Activated CD8-positive, alpha-beta memory T cell treated with anti-CD3 and anti-CD28 coated beads for 36 hours (primary cell): ENCODE results near the gene S100A2. TPM values are rescaled to one million over a fixed set of nuclear protein-coding genes. Genes with fewer than 3 reads are reported as not detected.
"Not testable (repeated sequence)": the region's sequence is repeated elsewhere in the genome, so short reads cannot be mapped to it uniquely, and the experiment has no call there.

Experiments used
- CTCF ChIA-PET: fragments of 350-600 bp; sonication (Branson Sonifier 250); formaldehyde crosslinking; loops from one replicate; lab custom pipeline; 2021; ENCODE audit warnings: antibody characterized with exemption; lab: Charles Lee
- POLR2A ChIA-PET: fragments of 350-600 bp; sonication (Branson Sonifier 250); formaldehyde crosslinking; loops from one replicate; lab custom pipeline; 2021; ENCODE audit warnings: antibody characterized with exemption; lab: Charles Lee
- total RNA-seq, 2 experiments: library from RNA; stranded (reverse); gene quantifications; one replicate each; pipeline ENCODE4 v1.2.3, GENCODE V29; 2021

Gene S100A2
- total RNA-seq, 2 experiments from 2014 or later: 1.2 to 1.6 TPM

- CTCF ChIA-PET: interaction anchor here (0.6 to 5.6 kb wide), 10 partner anchors 10 to 198 kb away, joined by 3 to 124 read pairs (median 6); partner anchors contain the start of genes S100A2, S100A4 and S100A5
- POLR2A ChIA-PET: interaction anchor here (0.7 to 3.1 kb wide), 4 partner anchors 13 to 103 kb away, joined by 3 to 23 read pairs (median 12); partner anchors contain the start of genes CHTOP and S100A4
These were observed 34.0 kb downstream of the S100A2 start for GRCh38 chr1:153531638-153532037.

- CTCF ChIA-PET: interaction anchor here (1.0 kb wide), 2 partner anchors 17 to 19 kb away, joined by 3 read pairs; no protein-coding TSS in a partner anchor
- POLR2A ChIA-PET: no interaction called here
These were observed 38.0 kb downstream of the S100A2 start for GRCh38 chr1:153527683-153528040.

DNA sequence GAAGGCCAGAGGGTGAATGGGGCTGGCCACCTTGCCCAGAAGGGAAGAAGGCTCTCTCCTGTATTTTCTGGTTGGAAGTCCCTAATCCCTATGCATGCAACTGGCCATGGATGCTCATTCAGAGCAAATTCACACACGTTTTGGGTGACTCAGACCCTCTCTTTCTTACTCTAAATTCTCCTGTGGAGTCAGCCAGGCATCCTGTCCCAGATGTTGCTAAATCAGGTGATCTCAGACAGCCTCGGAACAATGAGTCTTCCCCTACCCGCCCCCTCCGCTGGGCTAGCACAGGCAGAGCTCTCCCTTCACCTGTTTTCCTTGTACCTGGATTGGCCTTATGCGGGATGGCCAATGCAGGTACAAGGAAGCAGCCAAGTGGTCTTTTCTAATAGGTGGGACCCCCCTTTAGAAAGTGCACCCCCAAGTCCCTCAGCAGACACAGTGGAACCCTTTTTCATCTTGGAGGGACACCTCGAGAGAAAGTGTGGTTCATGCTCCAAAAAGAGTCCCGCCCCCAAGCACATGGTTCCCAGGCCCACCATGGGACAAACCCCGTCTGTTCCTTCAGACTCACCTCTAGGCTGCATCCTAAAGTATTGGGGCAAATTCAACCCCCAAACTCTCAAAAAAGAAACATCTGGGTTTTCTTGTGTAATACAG lies 38.5 kb downstream of the S100A2 start:
- POLR2A ChIA-PET: no interaction called here
- CTCF ChIA-PET: interaction anchor here (1.0 kb wide), 2 partner anchors 16 to 41 kb away, joined by 3 read pairs; no protein-coding TSS in a partner anchor

DNA sequence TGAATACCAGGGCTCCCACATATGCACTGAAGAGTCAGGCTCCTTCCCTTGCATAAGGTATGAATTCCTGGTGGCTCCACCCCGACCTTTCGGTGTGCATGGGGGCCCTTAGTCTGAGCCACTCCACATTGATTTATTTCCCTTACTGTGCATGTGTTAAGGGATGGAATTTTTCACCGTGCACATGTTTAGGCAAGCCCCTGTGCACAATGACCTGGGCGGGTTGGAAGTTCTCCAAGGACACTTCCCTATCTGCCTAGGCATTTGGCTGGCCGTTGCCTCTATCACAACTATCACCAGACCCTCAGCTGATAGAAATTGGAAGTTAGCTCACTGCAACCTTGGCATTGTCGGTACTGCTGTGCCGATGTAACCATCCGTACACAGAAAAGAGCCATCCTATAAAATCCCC lies 39.5 kb downstream of the S100A2 start:
- CTCF ChIA-PET: interaction anchor here (0.7 to 2.4 kb wide), 3 partner anchors 15 to 42 kb away, joined by 3 to 8 read pairs (median 3); partner anchors contain the start of gene S100A2
- POLR2A ChIA-PET: no interaction called here

DNA sequence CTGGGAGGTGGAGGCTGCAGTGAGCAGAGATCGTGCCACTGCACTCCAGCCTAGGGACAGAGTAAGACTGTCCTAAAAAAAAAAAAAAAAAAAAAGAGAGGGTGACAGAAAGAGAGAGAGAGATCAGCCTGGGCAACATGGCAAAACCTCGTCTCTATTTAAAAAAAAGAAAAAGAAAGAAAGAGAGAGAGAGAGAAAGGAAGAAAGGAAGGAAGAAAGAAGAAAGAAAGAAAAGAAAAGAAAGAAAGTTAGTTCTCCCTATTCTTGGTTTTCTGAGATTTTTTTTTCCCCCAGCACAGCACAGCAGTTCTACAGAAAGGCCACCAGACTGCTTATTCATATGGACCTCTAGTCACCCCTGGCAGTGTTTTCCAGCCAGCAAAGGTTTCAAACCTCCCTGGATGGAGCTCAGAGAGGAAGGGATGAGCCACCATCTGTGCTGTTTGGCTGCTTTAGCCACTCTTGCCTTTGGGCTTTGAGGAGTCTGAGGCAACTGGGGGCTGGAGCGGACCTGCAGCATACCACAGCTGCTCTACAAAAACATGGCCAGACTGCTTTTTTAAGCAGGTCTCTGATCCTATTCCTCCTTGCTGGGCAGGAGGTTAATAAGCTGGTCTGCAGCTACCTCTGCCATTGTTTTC lies 40.4 kb downstream of the S100A2 start:
- POLR2A ChIA-PET: interaction anchor here (0.6 kb wide), 1 partner anchor 46 kb away, joined by 12 read pairs; no protein-coding TSS in a partner anchor

DNA sequence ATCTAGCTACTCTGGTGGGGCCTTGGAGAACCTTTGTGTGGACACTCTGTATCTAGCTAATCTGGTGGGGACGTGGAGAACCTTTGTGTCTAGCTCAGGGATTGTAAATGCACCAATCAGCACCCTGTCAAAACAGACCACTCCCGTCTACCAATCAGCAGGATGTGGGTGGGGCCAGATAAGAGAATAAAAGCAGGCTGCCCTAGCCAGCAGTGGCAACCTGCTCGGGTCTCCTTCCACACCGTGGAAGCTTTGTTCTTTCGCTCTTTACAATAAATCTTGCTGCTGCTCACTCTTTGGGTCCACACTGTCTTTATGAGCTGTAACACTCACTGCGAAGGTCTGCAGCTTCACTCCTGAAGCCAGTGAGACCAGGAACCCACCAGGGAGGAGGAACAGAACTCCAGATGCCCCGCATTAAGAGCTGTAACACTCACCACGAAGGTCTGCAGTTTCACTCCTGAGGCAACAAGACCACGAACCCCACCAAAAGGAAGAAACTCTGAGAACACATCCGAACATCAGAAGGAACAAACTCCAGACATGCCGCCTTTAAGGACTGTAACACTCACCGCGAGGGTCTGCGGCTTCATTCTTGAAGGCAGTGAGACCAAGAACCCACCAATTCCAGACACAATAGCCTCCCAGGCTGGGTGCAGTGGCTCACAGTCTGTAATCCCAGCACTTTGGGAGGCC lies 43.1 kb downstream of the S100A2 start:
- POLR2A ChIA-PET: interaction anchor here (0.9 kb wide), 1 partner anchor 112 kb away, joined by 3 read pairs; no protein-coding TSS in a partner anchor

More for the DNA sequence above, 40.4 kb downstream of the S100A2 start:
- CTCF ChIA-PET: interaction anchor here (0.7 to 2.4 kb wide), 3 partner anchors 14 to 44 kb away, joined by 3 to 8 read pairs (median 4); partner anchors contain the start of gene S100A2

GRCh38 chr1:153521808-153522207 lies 43.8 kb downstream of the S100A2 start:
- ChIA-PET CTCF (interaction anchor here (1.1 to 1.8 kb wide), 3 partner anchors 10 to 12 kb away, joined by 3 to 8 read pairs (median 6); no protein-coding TSS in a partner anchor), POLR2A (interaction anchor here (0.9 kb wide), 1 partner anchor 113 kb away, joined by 3 read pairs; no protein-coding TSS in a partner anchor)

More for the DNA sequence above, 43.1 kb downstream of the S100A2 start:
- CTCF ChIA-PET: interaction anchor here (1.1 to 1.5 kb wide), 2 partner anchors 13 to 27 kb away, joined by 3 to 4 read pairs; no protein-coding TSS in a partner anchor

DNA sequence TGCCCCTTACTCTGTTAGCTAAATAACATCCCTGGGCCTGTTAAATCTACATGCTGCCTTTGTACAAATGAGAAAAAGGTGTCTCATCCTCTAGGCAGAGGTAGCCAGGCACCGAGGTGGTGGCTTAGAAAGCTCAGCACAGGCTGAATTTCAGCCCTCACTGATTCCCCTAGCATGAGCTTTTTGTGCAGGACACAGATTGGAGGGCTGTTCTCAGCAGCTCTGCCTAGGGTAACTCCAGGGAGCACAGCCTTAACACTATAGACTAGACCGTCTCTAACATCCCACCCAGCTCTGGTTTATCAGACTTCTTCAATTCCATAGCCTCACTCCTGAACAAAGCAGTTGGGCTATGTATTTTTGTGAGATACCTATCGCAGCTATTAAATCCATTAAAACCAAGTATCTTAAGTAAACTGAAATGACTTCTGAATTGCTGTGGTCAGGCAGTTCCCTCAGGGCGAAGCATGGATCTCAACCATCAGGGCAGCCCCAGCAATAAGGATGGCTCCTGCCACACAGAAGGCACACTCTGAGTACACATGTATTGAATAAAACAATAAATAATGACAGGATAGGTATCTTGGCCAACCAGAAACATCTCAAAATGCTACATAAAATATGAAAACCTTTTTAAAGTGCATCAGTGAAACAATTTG lies 44.7 kb downstream of the S100A2 start:
- POLR2A ChIA-PET: no interaction called here

GRCh38 chr1:153520137-153520691 lies 45.4 kb downstream of the S100A2 start:
- CTCF ChIA-PET: interaction anchor here (1.5 to 1.8 kb wide), 2 partner anchors 9 to 12 kb away, joined by 6 to 8 read pairs; no protein-coding TSS in a partner anchor
- POLR2A ChIA-PET: not testable (repeated sequence)

More for the DNA sequence above, 44.7 kb downstream of the S100A2 start:
- CTCF ChIA-PET: interaction anchor here (1.5 to 1.8 kb wide), 2 partner anchors 10 to 11 kb away, joined by 6 to 8 read pairs; no protein-coding TSS in a partner anchor

- POLR2A ChIA-PET: no interaction called here
These were observed 46.4 kb downstream of the S100A2 start for GRCh38 chr1:153519242-153519641.

DNA sequence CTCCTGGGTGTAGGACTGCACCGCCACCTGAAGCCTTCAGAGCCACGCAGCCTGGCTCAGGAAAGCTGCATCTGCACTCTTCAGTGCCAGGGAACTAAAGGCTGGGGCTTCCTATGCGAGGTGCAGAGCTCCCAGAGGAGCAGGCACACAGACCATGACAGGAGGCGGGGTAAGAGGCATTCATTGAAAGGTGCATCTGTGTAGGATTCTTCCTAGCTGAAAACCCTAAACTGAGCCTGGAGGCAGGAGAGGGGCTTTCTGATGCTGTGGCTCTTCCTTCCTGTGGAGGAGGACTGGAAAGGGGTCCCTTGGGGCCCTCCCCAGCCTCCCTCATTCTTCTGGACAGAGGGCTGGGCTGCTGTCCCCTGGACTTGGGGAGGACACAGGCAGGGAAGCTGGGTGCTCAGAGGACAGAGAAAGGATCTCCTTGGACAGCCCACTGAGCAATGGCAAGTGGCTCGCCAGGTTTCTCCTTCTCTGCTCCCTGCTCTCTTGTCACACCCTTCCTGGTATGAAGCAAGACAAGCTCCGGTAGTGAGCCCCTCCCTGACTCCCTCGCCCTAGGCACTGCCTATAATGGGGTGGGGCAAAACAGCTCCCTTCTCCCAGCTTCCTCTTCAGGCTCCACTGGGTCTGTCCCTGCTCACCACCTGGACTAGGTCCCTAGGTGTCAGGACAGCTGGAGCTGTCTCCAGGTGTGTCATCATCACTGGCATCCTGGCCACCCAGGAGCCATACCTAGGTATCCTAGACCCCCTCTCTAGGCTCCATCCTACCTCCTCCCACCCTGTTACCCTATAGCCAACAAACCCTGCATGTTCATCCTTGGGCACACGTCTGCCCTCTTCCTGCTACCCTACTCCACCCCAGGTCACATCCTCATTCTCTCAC lies 49.9 kb downstream of the S100A2 start:
- ChIA-PET POLR2A (interaction anchor here (1.0 kb wide), 1 partner anchor 218 kb away, joined by 3 read pairs; no protein-coding TSS in a partner anchor), CTCF (interaction anchor here (0.5 to 2.1 kb wide), 3 partner anchors 18 to 72 kb away, joined by 3 to 6 read pairs (median 5); no protein-coding TSS in a partner anchor)

More at GRCh38 chr1:153519242-153519641, 46.4 kb downstream of the S100A2 start:
- CTCF ChIA-PET: no interaction called here

GRCh38 chr1:153513666-153514065 lies 52.0 kb downstream of the S100A2 start:
- ChIA-PET CTCF (interaction anchor here (1.2 to 6.2 kb wide), 2 partner anchors 20 to 54 kb away, joined by 3 to 45 read pairs; partner anchors contain the start of gene S100A6), POLR2A (no interaction called here)

GRCh38 chr1:153513023-153513422 lies 52.6 kb downstream of the S100A2 start:
- CTCF ChIA-PET: interaction anchor here (1.2 to 6.2 kb wide), 2 partner anchors 21 to 55 kb away, joined by 3 to 45 read pairs; partner anchors contain the start of gene S100A6
- POLR2A ChIA-PET: no interaction called here
